Stimulated activated CD8-positive, alpha-beta memory T cell treated with anti-CD3 and anti-CD28 coated beads, Interleukin-7, amount 100 ng/mL, for 4 hours (primary cell): Measurements from ENCODE around the gene CADM1.

Experiments
- DNase-seq, 2 donors: peaks; one replicate each; pipeline ENCODE4 v3.0.0-alpha.2; 2020; ENCODE audit warnings: low read depth in 2 of 2

Gene CADM1

GRCh38 chr11:115279813-115280761, 224.1 kb downstream of the CADM1 start:
- no peak for DNase-seq

- DNase-seq = no peak
Observed at GRCh38 chr11:115276799-115277198, 227.4 kb downstream of the CADM1 start.

DNA sequence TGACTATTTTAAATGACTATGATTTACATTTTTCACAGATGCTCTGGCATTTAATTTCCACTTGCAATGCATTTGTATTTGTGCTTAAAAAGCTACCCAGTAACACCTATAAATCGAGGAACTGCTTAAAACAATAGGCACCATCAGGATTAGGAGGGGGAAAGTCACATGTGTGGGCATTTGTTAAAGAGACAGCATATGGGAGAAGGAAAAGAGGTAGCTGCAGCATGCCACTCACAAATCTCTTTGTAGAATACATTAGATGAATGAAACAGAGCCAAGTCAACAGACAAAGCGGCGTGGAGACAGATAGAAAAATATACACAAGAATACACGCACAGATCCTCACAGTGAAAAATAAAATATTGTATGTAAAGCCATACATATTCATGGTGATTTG, 228.0 kb downstream of the CADM1 start:
- DNase-seq = no peak

- no peak for DNase-seq
Observed at GRCh38 chr11:115275045-115275444, 229.2 kb downstream of the CADM1 start.

DNA sequence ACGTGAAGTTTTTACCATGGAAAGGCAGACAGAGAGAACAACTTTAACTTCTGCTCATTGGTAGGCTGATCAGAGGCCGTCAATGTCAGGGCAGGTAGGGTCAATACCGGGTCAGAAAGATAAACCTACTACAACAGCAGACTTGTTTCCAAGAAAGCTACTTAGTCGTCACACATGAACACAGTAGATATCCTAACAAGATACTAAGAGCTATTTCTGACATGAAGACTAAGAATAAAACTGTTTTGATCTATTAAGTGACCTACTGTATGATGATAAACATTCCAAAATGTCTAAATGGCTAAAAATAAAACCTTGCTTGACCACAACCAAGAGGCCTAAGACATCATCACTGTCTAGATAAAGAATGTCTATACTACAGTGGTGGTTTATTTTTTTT, 231.3 kb downstream of the CADM1 start:
- DNase-seq = no peak

- DNase-seq = no peak
Observed at GRCh38 chr11:115271643-115272042, 232.6 kb downstream of the CADM1 start.

DNA sequence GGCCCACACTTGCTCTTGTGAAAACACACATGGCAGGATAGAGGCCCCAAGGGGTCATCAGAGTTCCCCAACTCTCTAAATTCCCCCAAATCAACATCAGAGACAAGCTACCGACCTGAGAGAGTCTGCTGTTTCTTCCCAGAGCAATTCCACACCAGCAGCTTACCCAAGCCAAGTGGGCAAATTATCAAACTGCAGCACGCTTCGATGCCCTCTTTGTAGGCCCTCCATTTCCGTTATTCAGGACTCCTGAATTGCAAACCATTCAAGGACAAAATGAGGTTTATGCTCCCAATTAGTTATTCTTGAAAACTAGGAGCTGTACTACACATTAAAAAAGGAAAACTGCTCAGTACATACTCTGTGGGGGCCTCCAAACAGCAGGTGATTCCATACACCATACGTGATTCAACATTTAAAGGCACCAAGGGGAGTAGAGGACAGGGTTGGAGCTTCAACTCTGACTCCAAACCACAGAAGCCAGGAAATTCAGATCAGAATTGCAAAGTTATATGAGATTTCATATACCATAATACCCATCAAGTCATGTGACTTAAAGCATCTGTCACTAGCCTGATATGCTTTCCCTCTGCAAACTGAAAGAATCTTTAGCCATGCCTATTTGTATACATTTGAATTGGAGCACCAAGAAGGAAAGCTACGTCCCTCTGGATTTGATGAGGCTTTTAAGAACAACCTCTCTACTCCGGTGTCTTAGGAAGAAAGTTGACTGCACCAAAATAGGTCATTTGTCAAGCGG, 234.8 kb downstream of the CADM1 start:
- DNase-seq = no peak

GRCh38 chr11:115267871-115268270, 236.3 kb downstream of the CADM1 start:
- DNase-seq = no peak

DNA sequence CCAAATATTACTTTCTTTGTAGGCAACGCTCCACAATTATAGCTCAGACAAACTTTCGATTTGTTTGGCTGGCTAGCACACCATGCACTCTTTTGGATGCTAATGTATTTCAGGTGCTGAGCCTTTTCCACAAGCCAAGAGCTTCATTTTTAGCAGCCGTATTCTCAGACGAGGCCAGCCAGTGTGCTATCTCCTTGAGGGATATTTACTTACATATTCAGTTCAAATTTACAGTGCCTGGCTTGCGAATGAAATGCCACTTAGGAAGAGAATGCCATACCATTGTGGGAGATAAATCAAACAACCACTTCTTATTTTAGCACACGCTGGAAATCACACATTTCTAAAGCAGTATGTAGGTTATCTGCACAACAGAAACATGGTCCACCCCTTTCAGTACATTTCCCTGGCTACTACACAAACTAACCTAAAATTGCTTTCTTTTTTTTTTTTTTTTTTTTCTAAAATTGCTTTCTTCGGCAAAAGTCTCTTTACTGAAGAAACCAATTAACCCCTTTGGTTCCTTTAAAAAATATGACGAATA, 236.9 kb downstream of the CADM1 start:
- DNase-seq = no peak

- no peak for DNase-seq
Observed at GRCh38 chr11:115266066-115266639, 238.1 kb downstream of the CADM1 start.

DNA sequence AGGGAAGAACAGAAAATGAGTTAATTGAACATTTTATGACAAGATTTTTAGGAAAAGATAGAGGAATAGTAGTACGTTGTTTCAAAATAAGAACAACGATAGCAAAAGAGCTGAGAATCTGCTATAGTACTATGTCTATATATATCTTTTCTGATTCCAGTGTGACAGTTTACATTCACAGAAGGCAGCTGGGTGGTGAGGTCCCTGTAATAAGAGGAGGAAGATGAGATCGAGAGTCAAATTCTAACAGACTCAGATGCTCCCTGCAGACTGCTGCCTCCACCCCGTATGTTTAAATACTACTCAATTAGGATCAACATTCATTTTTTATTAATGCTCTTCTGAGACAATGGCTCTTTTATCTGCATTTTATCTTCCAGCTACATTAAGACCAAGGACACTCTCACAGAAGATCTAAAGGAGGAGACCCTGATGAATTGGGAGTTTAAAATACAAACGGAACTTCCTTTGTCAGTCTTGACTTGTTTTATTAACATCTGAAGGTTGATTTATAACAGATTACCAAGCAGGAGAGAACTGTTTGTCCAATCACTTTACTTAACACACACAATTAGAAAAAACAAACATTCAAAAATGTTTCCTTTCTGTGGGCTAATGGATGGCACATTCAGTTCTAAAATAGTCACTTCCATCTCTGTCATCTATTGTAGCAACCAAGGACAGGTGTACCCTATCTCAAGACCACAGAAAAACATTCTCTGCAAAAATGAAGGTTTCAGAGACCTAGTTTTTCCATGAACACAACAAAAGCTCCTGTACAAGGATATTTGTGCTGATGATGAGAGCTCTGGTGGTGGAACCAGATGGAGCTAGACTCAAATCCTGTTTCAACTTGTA, 240.2 kb downstream of the CADM1 start:
- no peak for DNase-seq

DNA sequence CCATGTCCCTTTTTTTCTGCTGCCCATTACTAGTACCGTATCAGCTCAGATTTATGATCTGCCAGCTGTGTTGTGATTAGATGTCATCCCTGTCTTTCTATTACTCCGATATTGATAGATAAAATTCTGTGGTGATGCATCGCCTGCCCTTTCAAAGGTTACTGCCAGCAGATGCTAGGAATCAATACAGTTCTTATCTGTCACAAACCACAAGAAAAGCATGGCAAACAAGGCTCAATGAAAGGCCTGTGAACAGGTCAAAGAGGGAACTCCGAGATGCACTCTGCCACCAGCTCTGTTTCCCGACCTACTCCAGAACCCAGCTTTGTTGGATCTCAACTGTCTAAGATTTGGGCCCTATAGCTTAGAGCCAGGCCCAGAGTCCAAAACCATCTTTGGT, 246.0 kb downstream of the CADM1 start:
- DNase-seq = no peak

GRCh38 chr11:115257678-115258077, 246.5 kb downstream of the CADM1 start:
- no peak for DNase-seq

- DNase-seq = no peak
Observed at GRCh38 chr11:115257270-115257669, 246.9 kb downstream of the CADM1 start.

DNA sequence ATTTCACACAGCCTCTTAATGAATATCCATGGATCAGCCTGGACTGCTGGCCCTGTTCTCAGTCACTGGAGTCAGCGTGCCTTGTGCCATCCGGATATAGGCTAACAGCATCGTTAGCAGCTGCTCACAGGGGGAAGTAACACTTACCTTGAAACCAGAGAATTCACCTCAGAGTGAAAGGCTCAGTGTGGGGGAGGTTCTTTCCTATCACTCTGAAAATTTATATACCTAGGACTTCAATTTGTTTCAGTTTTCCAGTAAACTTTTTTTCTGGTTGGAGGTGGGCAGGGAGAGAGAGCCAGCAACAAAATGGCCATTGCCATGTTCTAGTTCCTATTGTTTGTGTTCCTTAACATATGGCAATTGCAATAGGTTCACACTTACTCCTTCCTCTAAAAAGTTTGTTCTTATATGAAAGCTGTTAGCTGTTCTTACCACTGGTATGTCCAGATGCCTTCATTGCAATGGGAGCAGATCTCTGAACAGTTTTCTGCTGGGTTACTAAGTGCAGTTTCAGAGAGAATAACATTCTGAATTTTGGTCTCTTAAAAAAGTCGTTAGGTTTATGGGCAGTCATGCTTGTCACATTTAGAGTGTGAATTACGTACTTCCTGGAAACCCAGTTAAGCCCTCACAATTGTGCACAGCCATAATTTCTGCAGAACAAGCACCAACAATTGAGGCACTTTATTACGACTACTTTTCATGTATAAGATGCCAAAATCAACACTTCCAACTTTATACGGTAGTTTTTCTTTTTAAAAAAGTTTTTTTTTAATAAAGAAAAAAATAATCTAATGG, 247.6 kb downstream of the CADM1 start:
- DNase-seq = no peak

DNA sequence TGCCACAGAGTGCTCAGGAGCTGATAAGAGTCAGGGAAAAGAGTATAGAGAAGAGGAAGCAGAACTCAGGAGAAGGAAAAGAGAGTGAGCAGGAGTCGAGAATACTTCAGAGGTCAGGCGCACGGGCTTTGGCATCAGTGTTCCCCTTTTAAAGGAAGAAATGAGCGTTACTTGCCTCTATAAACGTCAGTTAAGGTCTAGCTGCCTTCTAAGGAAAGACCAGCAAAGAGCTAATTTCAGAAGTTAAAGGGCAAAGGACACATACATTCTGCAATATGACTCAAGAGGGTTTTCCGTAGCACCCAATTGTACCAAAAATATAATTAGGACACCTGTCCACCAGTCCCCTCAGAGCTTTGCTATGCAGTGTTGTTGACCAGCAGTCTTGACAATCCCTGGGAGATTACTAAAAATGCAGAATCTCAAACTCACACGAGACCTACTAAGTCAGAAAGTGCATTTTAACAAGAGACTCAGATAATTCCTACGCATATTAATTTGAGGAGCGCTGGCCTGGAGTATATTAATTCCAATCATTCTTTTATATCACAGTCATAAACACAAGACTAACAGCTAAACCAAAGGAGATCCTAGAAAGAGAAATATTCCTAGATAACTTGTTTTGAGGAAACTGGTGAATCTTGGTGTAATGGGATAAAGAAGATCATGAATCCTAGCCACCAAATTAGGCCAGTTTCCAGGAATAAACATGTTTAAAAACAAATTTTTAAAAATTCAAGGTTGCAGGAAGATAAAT, 249.0 kb downstream of the CADM1 start:
- no peak for DNase-seq

GRCh38 chr11:115251126-115251525, 253.1 kb downstream of the CADM1 start:
- DNase-seq = no peak

GRCh38 chr11:115249061-115249578, 255.1 kb downstream of the CADM1 start:
- no peak for DNase-seq

GRCh38 chr11:115247953-115248352, 256.3 kb downstream of the CADM1 start:
- DNase-seq = no peak
